Cardiac fibroblast (primary cell): ENCODE results near the gene CHRM5.
A peak's percentile ranks its signal among the peaks of the same experiment; 100 is the strongest.

Experiments used
- DNase-seq, 2 donors: peaks; one replicate each; pipeline versions ENCODE4 v3.0.0 to v3.0.0-alpha.2; 2010; ENCODE audit warnings: low read depth in 2 of 2
- H3K4me3 ChIP-seq, 2 donors: replicated peaks in 1 of 2; 1 replicate in 1 of 2; 2 replicates in 1 of 2; pipeline ENCODE4 v1.5.1; 2011; ENCODE audit warnings: low read depth in 2 of 2, low read length in 2 of 2, mild to moderate bottlenecking in 2 of 2, moderate library complexity in 1 of 2
- TF ChIP-seq, protein P1 (sequence below): IDR thresholded peaks from one replicate; pipeline ENCODE4 v1.5.1; 2011; ENCODE audit warnings: low read depth, mild to moderate bottlenecking, low read length, inconsistent platforms

CHRM5 gene, protein sequence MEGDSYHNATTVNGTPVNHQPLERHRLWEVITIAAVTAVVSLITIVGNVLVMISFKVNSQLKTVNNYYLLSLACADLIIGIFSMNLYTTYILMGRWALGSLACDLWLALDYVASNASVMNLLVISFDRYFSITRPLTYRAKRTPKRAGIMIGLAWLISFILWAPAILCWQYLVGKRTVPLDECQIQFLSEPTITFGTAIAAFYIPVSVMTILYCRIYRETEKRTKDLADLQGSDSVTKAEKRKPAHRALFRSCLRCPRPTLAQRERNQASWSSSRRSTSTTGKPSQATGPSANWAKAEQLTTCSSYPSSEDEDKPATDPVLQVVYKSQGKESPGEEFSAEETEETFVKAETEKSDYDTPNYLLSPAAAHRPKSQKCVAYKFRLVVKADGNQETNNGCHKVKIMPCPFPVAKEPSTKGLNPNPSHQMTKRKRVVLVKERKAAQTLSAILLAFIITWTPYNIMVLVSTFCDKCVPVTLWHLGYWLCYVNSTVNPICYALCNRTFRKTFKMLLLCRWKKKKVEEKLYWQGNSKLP

DNA sequence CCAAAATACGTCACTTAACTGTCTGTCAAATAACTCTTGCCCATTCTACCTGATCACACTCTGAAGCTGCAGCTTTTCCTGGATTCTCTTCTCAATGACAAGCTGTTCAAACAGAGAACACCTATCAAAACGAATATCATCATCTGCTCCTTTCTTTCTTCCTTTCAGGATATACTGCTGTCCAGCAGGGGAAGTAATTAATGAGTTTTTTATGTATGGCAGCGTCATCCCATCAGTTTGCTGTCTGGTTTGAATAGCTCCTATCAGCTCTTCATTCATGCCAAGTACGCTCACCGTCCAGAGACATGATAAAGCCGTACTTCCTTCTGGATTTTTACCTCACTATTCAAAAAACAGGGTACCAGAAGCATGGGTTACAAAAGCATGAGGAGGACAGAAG is at the start of gene CHRM5:
CHRM5 (plus strand) TSS at position 274 of the 400 bp plus-strand sequence. CDS start 94,221 bp downstream, outside the sequence.
- no peak for DNase-seq

DNA sequence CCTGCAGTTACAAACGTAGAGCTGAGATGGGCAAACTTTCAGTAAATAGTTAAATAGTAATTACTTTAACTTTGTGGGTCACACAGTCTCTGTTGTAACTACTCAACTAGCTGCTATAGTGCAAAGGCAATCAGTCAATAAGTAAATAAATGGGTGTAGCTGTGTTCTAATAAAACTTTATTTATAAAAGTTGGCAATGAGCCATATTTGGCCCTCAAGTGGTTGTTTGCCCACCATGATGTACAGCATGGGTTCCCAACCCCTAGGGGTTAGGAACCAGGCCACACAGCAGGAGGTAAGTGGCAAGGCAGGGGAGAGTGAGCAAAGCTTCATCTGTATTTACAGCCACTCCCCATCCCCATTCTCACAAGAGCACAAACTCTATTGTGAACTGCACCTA is 44.9 kb upstream of the CHRM5 start:
- no peak overlapping the region for H3K4me3 ChIP-seq
- TF ChIP-seq, protein P1, sequence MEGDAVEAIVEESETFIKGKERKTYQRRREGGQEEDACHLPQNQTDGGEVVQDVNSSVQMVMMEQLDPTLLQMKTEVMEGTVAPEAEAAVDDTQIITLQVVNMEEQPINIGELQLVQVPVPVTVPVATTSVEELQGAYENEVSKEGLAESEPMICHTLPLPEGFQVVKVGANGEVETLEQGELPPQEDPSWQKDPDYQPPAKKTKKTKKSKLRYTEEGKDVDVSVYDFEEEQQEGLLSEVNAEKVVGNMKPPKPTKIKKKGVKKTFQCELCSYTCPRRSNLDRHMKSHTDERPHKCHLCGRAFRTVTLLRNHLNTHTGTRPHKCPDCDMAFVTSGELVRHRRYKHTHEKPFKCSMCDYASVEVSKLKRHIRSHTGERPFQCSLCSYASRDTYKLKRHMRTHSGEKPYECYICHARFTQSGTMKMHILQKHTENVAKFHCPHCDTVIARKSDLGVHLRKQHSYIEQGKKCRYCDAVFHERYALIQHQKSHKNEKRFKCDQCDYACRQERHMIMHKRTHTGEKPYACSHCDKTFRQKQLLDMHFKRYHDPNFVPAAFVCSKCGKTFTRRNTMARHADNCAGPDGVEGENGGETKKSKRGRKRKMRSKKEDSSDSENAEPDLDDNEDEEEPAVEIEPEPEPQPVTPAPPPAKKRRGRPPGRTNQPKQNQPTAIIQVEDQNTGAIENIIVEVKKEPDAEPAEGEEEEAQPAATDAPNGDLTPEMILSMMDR: no peak
- DNase-seq: no peak

More for the DNA sequence above, at the start of gene CHRM5:
- H3K4me3 ChIP-seq: no peak within 1 kb of the TSS
- TF ChIP-seq, protein P1: no peak

DNA sequence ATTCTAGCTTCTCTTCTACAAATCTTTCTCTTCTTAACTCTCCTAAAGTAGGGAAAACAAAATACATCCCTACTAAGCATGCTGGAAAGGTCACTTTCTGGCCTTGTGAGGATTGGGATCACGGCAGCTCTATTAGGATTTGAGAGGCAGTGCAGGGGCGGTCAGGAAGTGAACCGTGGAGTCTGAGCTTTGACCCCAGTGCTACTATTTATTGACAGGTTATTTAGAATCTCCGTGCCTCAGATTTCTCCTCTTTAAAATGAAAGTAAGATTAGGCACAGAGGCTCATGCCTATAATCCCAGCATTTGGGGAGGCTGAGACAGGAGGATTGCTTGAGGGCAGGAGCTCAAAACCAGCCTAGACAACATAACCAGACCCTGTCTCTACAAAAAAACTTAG is 42.0 kb upstream of the CHRM5 start:
- TF ChIP-seq, protein P1: no peak
- no peak overlapping the region for H3K4me3 ChIP-seq
- DNase-seq: no peak

DNA sequence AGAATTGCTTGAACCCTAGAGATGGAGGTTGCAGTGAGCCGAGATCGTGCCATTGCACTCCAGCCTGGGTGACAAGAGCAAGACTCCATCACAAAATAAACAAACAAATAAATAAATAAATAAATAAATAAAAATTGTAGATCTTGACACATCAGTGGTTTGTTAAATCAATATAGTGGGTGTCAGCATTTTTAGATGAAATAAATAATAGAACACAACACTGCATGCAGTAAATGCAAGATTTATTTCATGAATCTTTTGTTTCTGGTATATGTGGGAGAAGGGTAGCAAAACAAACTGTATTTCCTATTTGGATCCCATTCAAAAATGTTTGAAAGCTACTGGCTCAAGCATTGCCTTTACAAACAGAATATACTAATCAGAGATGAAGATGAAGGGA is 35.6 kb upstream of the CHRM5 start:
- TF ChIP-seq, protein P1: no peak
- H3K4me3 ChIP-seq: no peak overlapping the region
- DNase-seq: peak in 1 of 2 donors; percentile 31

DNA sequence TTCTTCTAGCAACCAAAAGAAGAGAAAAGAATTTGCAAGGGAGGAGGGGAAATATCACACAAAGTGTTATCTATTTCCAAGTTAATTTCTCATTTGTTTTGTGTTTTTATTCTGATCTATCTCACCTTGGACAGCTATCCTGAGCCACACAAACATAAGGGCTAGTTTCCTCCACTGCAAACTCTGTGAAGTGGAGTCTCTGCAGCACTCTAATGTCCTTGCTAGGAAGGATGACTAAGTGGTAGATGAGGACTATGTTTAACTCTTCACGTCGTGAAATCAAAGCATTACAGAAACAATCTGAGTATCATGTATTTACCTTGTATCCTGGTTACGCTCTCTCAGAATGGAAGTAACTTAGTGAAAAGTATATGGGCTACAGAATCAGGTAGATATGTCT is 33.9 kb upstream of the CHRM5 start:
- TF ChIP-seq, protein P1: no peak
- no peak overlapping the region for H3K4me3 ChIP-seq
- peak in 1 of 2 donors; percentile 13 for DNase-seq

DNA sequence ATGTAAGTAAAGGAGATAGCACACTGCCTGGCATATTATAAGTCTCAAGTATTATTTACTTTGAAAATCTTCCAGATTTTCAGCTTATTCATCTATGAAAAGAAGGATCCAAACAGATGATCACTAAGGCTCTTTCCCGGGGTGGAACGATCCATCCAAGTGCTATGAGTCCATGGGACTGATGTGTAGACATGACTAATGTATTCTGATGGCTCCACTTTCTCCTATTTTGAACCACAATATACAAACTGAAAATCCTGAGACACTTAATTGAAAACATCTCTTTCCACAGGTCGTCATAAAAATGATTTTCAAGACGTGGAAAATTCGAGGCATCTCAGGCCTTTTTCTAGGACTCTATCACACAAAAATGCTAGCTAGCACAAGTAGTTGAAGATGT is 33.4 kb upstream of the CHRM5 start:
- DNase-seq: peak in 1 of 2 donors; percentile 33
- H3K4me3 ChIP-seq: no peak overlapping the region
- TF ChIP-seq, protein P1: no peak
